ENCODE measurements around the gene MAP4K1.
A peak's percentile ranks its signal among the peaks of the same experiment; 100 is the strongest.

MAP4K1 gene

GRCh38 chr19:38543807-38544568 lies 73.8 kb downstream of the MAP4K1 start:
- no peak overlapping the region for H3K4me3 ChIP-seq (ENCODE audit: low read length)
- TF ChIP-seq CTCF (IDR thresholded peaks at IDR 0.05; ENCODE audit: insufficient read depth, low read depth, low read length, missing control alignments): peak; percentile 65
- DNase-seq (ENCODE audit: low read depth): peak; percentile 83

- no peak overlapping the region for H3K4me3 ChIP-seq (ENCODE audit: low read length)
- TF ChIP-seq CTCF (IDR thresholded peaks at IDR 0.05; ENCODE audit: insufficient read depth, low read depth, low read length, missing control alignments): no peak
- no peak for DNase-seq (ENCODE audit: low read depth)
Measured at GRCh38 chr19:38543286-38543806, 74.4 kb downstream of the MAP4K1 start.

GRCh38 chr19:38542040-38542439 lies 75.7 kb downstream of the MAP4K1 start:
- H3K4me3 ChIP-seq (ENCODE audit: low read length): no peak overlapping the region
- DNase-seq (ENCODE audit: low read depth): no peak
- no peak for TF ChIP-seq CTCF (IDR thresholded peaks at IDR 0.05; ENCODE audit: insufficient read depth, low read depth, low read length, missing control alignments)

GRCh38 chr19:38539751-38540150 lies 78.0 kb downstream of the MAP4K1 start:
- DNase-seq (ENCODE audit: low read depth): no peak
- TF ChIP-seq CTCF (IDR thresholded peaks at IDR 0.05; ENCODE audit: insufficient read depth, low read depth, low read length, missing control alignments): no peak
- H3K4me3 ChIP-seq (ENCODE audit: low read length): no peak overlapping the region

GRCh38 chr19:38538793-38539528 lies 78.8 kb downstream of the MAP4K1 start:
- TF ChIP-seq CTCF (IDR thresholded peaks at IDR 0.05; ENCODE audit: insufficient read depth, low read depth, low read length, missing control alignments): no peak
- H3K4me3 ChIP-seq (ENCODE audit: low read length): no peak overlapping the region
- DNase-seq (ENCODE audit: low read depth): peak; percentile 9

- no peak for DNase-seq (ENCODE audit: low read depth)
- TF ChIP-seq CTCF (IDR thresholded peaks at IDR 0.05; ENCODE audit: insufficient read depth, low read depth, low read length, missing control alignments): no peak
- no peak overlapping the region for H3K4me3 ChIP-seq (ENCODE audit: low read length)
Measured at GRCh38 chr19:38538386-38538785, 79.4 kb downstream of the MAP4K1 start.

All from epithelial cell of esophagus (primary cell).